ENCODE measurements around the gene ROBO1.

Gene ROBO1

DNA sequence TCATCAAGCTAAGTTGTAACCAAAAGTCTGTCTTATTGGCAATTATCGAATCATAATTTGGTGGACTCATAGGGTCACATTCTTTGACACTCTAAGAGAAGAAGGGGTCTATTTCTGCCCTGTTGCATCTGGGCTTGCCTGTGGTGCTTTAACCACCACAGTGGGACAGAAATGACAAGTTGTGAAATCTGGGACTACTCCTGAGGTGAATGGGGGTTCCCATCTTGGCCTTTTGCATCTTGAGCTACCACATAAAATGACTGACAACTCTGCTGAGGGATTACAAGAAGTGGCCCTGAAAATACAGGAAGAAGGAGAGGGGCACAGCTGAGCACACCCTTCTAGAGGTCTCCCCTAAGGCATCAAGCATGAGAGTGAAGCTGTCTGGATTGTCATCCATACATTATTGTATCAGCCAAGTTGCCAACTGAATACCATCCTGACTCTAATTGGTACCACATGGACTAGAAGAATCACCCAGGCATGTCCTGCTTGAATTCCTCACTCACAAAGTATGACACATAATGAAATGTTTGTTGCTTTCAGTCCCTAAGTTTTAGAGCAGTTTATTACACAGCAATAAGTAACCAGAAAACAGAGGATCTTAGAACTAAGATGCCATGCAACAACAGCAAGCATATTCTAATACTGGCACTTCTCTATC is 306.5 kb downstream of the ROBO1 start:
- DNase-seq (ENCODE audit: low read depth): no peak

- DNase-seq (ENCODE audit: low read depth): no peak
Measured at GRCh38 chr3:79453600-79453999, 314.2 kb downstream of the ROBO1 start.

DNA sequence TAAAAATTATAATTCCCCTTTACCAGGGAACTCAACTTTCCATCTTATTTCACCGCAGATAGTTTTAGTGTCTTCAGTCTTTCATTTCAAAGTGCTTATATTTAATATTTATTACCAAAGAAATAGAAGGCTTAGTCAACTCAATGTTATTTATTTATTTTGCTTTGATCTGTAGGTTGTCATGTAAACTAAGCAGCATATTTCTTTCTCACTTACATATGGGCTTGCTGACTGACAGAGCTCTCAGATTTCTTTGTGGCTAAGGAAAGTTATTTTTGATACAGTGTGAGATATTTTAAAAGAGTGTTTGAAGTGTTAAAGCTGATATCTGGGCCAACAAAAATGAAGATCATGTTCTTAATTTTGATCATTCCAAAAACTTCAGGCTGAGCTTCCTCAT is 331.4 kb downstream of the ROBO1 start:
- no peak for DNase-seq (ENCODE audit: low read depth)

DNA sequence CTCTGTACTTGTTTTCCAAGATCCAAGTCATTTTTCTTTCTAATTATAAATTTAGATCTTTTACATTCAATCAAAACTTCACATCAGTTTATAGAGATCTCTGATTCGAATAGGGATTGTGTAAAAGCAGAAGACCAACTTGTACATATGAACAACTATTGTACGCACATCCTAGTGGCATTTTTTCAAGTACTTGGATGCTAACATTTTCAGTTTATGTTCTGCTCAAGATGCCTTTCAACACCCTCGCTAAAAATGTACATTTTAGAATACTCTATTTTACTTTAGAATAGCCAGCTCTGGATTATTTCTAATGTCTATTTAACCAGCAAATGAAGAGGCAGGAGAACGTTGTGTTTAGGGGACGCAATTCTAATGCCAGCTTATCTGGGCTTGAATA is 340.7 kb downstream of the ROBO1 start:
- DNase-seq (ENCODE audit: low read depth): no peak

DNA sequence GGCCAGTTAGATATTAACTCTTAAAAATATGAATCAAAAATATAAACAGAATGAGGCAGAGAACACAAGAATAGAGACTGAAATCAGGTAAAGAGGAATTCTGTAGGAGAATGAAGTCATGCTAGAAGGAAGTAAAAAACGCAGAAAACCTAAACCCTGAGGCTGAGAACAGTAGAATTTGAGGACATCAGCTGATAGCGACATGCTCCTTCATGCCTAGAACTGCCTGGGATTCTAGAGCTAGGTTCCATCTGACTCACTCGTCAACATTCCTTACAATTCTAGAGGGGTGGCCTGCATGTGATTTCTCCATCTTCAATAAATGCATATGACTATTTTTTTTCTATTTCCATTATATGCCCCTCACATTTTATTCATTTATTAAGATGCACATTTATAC is 343.0 kb downstream of the ROBO1 start:
- no peak for DNase-seq (ENCODE audit: low read depth)

DNA sequence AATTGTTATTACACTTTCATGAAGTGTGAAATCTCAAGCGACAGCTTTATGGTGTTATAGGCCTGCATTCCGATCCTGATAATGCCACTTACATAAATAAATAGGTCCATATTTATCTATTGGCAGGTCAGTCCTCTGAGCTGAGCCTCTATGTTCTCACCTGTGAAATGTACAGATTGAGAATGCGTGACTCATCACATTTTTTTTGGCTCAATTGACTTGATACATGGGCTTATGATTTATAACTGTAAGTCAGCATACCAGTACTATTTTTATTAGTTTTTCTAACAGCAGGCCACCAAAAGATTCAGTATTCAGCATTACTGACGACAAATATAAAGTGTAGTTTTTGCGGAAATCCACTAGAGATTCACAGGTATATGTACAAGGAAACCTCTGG is 344.4 kb downstream of the ROBO1 start:
- DNase-seq (ENCODE audit: low read depth): no peak

DNA sequence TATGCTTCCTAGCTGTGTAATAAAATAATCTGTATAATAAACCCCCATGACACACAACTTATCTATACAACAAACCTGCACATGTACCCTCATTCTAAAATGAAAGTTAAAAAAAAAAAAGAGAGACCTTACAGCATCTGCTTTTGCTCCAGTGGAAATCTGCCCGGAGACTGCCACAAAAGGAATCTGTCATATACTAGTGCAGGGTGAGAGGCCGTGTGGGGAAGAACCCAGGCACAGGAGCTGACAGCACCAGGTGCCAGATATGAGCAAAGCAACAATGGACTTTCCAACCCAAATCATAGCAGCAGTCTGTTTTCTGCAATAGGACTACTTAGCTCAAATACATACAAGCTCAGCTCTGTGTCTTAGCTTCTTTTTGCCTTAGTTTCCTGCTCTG is 346.5 kb downstream of the ROBO1 start:
- DNase-seq (ENCODE audit: low read depth): no peak

GRCh38 chr3:79418855-79419621 is 348.8 kb downstream of the ROBO1 start:
- DNase-seq (ENCODE audit: low read depth): no peak

DNA sequence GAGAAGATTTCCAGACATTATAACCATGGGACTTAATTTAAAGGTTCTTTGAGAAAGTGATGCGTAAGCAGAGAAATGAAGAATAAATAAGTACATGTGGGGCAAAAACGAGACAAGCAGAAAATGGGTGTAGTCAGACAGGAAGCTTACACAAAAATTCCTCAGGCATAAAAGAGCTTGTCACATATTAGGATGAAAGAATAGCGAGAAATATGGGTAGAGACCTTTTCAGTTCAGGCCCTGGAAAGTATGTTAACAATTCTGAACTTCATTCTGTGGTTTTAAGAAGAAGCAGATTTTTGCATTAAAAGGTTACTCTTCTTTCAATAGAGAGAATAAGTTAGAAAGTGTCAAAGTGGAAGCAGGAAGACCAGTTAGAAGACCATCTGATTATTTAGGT is 352.4 kb downstream of the ROBO1 start:
- no peak for DNase-seq (ENCODE audit: low read depth)

- DNase-seq (ENCODE audit: low read depth): peak; percentile 10
Measured at GRCh38 chr3:79414806-79415205, 353.0 kb downstream of the ROBO1 start.

- no peak for DNase-seq (ENCODE audit: low read depth)
Measured at GRCh38 chr3:79414035-79414434, 353.8 kb downstream of the ROBO1 start.

GRCh38 chr3:79412537-79412936 is 355.3 kb downstream of the ROBO1 start:
- no peak for DNase-seq (ENCODE audit: low read depth)

- DNase-seq (ENCODE audit: low read depth): no peak
Measured at GRCh38 chr3:79410617-79411016, 357.2 kb downstream of the ROBO1 start.

- no peak for DNase-seq (ENCODE audit: low read depth)
Measured at GRCh38 chr3:79410136-79410535, 357.7 kb downstream of the ROBO1 start.

DNA sequence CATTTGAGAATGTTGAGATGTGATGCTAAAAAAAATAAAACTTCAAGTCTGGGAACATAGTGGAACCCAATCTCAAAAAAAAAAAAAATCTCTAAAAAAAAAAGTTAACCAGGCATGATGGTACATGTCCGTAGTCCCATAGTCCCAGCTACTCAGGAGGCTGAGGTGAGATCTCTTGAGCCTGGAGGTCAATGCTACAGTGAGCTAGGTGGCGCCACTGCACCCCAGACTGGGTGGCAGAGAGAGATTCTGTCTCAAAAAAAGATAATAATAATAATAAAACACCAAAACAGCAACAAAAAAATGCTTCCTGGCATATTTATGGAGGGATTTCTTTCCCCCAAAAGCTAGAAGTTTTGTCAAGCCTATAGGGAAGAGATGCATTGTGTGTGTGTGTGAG is 361.6 kb downstream of the ROBO1 start:
- no peak for DNase-seq (ENCODE audit: low read depth)

GRCh38 chr3:79405183-79405582 is 362.6 kb downstream of the ROBO1 start:
- no peak for DNase-seq (ENCODE audit: low read depth)

GRCh38 chr3:79396595-79396994 is 371.2 kb downstream of the ROBO1 start:
- no peak for DNase-seq (ENCODE audit: low read depth)

GRCh38 chr3:79392479-79392878 is 375.3 kb downstream of the ROBO1 start:
- no peak for DNase-seq (ENCODE audit: low read depth)

DNA sequence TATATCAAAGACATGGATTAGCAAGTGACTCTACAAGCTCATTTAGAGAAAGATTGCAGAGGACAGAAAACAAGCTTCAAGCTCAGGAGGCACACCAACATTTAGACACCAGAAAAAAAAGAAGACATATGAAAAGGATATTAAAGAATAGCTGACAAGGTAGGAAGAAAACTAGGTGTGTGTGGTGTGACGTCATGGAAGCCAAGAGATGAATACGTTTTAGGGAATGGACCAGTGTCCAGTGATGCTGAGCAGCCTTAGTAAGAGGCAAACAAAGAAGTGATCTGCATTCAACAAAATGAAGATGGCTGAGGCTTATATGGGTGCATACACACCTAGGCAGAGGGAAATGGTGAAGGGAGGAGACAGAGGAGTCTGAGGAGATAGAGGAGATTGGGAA is 377.4 kb downstream of the ROBO1 start:
- no peak for DNase-seq (ENCODE audit: low read depth)

DNA sequence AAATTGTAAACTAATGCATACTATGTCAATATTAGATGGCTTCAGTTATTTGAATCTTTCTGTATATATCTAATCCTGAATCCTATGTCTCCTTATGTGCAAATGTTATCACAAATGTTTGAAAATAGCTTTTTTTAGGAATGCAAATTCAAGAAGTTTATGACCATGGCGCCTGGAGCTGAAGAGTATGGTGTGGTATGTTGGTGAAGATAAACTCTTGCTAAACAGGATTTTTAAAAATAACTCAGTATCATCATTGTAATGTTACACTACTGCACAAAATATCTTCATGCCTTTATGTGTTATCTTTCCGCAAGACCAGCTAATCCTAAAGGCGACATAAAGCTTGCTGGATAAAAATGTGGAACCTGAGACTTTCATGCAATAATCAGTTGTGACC is 382.6 kb downstream of the ROBO1 start:
- DNase-seq (ENCODE audit: low read depth): no peak

DNA sequence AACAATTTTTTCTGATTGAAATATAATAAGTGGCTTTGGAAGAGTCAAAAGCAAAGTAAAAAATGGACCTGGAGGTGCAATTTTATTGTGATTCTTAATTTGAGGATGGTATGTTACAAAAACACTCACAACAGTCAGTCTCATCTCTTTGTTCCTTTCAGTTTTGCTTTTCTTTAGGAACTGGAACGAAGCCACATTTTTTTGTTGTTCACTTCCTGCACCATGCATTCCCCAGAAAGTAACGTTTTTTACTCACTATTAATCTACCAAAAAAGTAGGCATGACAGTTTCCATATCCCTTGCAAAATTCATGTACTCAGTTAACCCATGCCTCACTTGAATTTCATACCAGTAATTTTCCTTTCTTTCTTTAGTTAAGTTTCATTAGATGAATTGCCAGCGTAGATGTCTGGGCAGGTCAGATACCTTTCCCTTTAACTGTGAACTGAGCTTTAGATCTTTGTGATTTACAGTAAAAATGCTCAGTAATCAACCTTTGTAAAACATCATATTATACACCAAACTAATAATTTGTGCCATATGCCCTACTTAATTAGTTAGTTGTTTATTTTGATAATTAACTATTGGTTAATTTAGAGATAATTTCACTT is 384.3 kb downstream of the ROBO1 start:
- DNase-seq (ENCODE audit: low read depth): no peak

GRCh38 chr3:79380581-79380980 is 387.2 kb downstream of the ROBO1 start:
- DNase-seq (ENCODE audit: low read depth): no peak

- no peak for DNase-seq (ENCODE audit: low read depth)
Measured at GRCh38 chr3:79378064-79378463, 389.7 kb downstream of the ROBO1 start.

DNA sequence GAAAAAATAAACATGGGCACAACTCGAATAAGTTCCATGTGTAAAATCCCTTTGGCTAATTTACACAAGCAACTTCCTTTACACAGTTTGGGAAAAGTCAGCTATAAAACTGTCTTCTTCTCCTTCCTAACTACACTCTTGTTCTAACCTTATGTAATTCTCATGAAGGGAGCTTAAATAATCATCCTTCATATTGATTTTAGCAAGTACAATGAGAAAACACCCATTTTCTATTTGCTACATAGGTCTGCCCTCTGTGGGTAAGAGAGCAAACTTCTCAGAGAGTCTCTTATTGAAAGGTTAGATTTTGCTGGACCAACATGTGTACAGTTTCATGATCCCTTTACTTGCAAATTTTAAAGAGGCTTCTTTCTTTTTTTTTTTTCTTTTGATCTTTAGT is 398.5 kb downstream of the ROBO1 start:
- DNase-seq (ENCODE audit: low read depth): no peak

Measured in GM04504 (cell line).